ENCODE data around the gene NR1H3.

DNA sequence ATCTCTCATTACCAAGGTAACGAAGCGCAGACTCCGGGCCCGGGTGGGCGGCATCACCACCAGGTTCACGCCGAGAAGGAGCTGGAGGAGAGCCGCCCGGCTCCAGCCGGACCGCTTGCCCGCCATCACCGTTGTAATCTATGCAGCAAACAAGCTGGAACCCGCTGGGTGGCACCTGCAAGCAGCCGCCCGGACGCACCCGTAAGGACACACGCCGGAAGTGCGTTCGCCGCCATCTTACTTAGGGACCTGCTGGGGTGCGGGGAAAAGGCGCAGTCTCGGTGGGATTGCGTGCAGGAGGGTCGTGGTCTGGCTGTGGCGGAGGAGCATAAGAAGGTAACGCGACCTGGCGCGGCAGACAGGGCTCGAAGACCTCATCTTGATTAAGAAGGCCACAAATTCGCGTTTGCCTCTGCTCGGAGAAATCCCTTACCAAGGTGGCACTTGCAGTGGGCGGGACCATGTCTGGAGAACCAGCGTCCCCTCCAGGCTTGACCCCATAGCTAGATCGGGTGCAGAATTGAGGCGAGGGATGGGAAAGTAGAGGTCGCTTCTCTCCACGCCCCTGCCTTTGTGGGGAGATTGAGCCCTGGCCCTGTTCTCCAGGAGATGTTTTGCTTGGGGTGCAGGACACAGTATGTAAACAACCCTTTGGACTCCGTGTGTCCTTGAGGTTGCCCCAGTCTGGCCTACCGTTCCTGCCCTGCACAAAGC, 9.0 kb upstream of the NR1H3 start, which contains the start of gene ACP2:
- TF ChIP-seq, protein P1, sequence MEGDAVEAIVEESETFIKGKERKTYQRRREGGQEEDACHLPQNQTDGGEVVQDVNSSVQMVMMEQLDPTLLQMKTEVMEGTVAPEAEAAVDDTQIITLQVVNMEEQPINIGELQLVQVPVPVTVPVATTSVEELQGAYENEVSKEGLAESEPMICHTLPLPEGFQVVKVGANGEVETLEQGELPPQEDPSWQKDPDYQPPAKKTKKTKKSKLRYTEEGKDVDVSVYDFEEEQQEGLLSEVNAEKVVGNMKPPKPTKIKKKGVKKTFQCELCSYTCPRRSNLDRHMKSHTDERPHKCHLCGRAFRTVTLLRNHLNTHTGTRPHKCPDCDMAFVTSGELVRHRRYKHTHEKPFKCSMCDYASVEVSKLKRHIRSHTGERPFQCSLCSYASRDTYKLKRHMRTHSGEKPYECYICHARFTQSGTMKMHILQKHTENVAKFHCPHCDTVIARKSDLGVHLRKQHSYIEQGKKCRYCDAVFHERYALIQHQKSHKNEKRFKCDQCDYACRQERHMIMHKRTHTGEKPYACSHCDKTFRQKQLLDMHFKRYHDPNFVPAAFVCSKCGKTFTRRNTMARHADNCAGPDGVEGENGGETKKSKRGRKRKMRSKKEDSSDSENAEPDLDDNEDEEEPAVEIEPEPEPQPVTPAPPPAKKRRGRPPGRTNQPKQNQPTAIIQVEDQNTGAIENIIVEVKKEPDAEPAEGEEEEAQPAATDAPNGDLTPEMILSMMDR (conservative IDR thresholded peaks at IDR 0.05; ENCODE audit: low read depth, low read length) = peak; percentile 44; the same call in 1 of the 2 replicates
- no peak for TF ChIP-seq EZH2phosphoT487 (IDR thresholded peaks at IDR 0.05; ENCODE audit: borderline replicate concordance, low read length)
